Fibroblast of villous mesenchyme (primary cell): ENCODE results near the gene PARP9. TPM values are rescaled to one million over a fixed set of nuclear protein-coding genes. Genes with fewer than 3 reads are reported as not detected.

Experiments
- DNase-seq: peaks from one replicate; pipeline ENCODE4 v3.0.0-alpha.2; 2010; ENCODE audit warnings: low read depth
- H3K4me3 ChIP-seq: 2 replicates; pipeline ENCODE4 v1.5.1; 2011; ENCODE audit warnings: low read depth, mild to moderate bottlenecking, low read length
- total RNA-seq: library from RNA; depleted of rRNA; stranded (reverse); fragments of >200 nt; gene quantifications from 2 replicates; pipeline ENCODE4 v1.2.3, GENCODE V29; 2012
- TF ChIP-seq, protein P1 (sequence below): IDR thresholded peaks from 2 replicates; pipeline ENCODE4 v1.5.1; 2012; ENCODE audit warnings: low read depth, mild to moderate bottlenecking, low read length; ENCODE audit not compliant: insufficient read depth

Gene PARP9
- total RNA-seq, 1 donor, result 34.5 TPM

DNA sequence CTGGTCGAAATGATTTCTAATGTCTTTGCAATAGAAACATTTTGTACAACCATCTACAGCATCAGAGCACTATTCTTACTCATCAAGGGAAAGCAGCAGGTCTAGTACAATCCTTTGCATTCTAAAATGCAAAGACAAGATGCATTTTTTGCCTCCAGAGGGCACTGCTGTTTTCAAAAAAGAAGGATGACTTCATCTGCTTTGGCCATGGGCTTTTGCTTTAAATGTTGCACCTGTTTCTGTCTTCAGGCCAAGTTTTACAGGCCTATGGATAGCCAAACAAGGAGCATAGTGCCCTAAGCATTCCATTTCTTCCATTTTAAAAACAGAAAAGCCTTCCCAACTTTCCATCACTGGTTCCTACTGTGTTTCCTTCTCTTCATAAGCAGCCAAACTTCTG, 3.4 kb downstream of the PARP9 start:
- TF ChIP-seq, protein P1, sequence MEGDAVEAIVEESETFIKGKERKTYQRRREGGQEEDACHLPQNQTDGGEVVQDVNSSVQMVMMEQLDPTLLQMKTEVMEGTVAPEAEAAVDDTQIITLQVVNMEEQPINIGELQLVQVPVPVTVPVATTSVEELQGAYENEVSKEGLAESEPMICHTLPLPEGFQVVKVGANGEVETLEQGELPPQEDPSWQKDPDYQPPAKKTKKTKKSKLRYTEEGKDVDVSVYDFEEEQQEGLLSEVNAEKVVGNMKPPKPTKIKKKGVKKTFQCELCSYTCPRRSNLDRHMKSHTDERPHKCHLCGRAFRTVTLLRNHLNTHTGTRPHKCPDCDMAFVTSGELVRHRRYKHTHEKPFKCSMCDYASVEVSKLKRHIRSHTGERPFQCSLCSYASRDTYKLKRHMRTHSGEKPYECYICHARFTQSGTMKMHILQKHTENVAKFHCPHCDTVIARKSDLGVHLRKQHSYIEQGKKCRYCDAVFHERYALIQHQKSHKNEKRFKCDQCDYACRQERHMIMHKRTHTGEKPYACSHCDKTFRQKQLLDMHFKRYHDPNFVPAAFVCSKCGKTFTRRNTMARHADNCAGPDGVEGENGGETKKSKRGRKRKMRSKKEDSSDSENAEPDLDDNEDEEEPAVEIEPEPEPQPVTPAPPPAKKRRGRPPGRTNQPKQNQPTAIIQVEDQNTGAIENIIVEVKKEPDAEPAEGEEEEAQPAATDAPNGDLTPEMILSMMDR, result peak; percentile 63
- peak; percentile 74 for DNase-seq
- no peak overlapping the region for H3K4me3 ChIP-seq

DNA sequence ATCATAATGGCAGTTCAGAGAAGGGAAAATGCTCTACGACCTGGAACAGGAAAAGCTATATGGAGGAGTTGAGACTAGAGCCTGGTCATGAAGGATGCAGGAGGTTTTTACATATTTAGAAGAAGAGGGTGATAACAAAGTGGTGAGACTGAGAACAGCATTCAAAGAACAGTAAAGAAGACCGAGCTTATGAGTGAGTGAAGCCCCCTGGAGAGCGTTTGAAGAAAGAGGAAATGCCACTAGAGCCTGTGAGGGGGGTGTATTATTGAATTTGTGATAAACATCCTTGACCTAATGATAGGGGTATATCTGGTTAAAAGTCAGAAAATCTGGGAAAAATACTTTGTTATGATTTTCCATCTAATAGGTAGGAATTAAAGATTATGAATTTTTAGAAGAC, 4.2 kb downstream of the PARP9 start:
- H3K4me3 ChIP-seq, result no peak overlapping the region
- no peak for DNase-seq
- TF ChIP-seq, protein P1, result no peak

DNA sequence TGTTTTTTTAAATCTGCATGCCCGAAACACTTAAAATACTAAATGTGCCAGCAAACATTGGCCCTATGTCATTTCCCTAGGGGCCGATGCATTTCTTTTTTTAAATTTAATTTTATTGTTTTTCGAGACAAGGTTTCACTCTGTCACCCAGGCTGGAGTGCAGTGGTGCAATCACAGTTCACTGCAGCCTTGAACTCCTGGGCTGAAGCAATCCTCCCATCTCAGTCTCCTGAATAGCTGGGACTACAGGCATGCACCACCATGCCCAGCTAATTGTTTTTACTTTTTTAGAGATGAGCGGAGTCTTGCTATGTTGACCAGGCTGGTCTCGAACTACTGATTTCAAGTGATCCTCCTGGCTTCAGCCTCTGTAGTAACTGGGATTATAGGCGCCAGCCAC, 5.5 kb downstream of the PARP9 start:
- no peak for DNase-seq
- TF ChIP-seq, protein P1, result no peak
- no peak overlapping the region for H3K4me3 ChIP-seq

DNA sequence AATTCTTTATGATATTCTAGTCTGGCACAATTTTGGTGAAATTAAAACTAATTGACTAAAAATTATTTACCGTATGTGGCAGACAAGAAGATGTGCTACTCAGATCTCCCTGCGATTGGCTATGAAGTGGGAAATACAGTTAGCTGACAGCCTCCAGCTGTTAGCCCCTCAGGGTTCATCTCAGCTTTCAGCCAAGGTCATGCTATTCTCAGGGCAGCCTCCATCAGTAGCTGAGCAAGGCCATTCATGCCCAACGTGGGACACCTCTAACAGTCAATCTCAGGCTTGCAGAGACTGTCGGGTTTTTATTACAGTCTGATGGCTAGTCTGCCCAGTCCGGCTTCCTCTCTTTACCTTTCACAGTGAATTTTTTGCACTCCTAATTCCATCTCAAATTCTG, 6.7 kb downstream of the PARP9 start:
- DNase-seq, result no peak
- TF ChIP-seq, protein P1, result no peak
- no peak overlapping the region for H3K4me3 ChIP-seq

DNA sequence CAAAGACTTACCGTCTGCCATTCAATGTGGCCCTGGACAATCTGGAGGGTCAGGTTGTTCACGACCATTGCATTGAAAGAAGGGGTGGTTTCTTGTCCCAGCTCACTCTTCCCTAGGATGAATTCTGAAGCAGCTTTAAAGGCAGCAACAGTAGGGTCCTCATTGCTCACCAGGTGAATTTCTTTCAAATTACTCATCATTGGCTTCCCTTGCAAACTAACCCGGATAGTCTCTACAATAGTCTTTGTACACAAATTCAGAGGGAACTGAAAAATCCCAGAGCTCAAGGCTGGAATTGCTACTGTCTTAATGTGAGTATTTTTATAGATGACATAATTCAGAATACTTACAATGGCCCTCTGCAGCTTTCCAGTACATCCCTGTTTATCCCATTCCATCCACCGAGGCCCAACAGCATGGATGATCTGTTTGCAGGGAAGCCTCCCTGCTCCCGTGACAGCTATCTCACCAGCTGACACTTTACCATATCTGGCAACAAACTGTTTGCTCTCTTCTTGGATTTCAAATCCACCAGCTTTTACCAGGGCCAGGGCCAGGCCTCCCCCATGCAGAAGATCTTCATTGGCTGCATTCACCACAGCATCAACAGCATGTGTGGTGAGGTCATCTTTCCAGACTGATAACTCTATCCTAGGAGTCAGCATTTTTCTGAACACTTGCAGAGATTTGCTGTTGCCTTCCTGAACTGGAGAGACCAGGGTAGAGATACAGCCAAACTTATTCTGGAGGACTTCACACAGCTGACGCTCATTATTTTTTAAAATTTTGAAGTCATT, 8.6 kb downstream of the PARP9 start:
- TF ChIP-seq, protein P1, result no peak
- DNase-seq, result peak; percentile 45
- no peak overlapping the region for H3K4me3 ChIP-seq

DNA sequence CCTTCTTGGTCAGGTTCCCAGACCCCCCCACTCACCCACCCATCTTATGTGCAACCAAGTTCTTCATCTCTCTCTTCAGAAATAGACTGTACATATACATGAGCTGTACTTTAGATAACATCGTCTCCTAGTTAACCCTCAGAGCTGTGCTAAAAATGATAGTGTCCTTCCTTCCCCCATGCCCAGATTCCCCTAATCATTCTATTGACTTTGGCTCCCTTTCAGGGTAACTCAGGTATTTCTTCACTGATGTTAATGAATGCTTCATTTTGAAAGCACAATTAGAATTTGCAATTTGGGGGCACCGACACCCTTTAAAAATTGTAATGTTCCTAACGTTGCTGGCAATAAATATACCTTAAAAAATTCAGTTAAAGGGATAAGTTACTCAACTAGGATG, 10.9 kb downstream of the PARP9 start:
- no peak for DNase-seq
- no peak overlapping the region for H3K4me3 ChIP-seq
- TF ChIP-seq, protein P1, result no peak

DNA sequence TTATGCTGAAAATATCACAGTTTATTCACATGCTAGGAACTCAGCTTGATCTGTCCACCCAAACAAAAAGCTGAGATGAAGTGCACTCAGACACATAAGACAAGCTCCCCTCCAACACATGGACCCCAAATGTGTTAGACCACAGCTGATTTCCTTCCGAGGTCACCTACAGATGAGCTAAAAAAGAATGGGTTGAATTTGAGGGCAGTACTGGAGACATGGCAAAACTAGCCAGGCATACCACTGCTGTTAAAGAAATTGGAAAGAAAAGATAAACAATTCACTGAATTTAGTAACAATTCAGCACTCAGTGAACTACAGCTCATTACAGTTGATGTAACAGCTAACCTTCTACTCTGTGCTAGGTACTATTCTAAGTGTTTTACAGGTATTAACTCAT, 15.5 kb downstream of the PARP9 start:
- no peak for DNase-seq
- TF ChIP-seq, protein P1, result no peak
- no peak overlapping the region for H3K4me3 ChIP-seq
